ENCODE measurements around the gene AFAP1. TPM values are rescaled to one million over a fixed set of nuclear protein-coding genes. Genes with fewer than 3 reads are reported as not detected.

AFAP1 gene
- total RNA-seq, 1 donor from 2014 or later, result 29.8 TPM

DNA sequence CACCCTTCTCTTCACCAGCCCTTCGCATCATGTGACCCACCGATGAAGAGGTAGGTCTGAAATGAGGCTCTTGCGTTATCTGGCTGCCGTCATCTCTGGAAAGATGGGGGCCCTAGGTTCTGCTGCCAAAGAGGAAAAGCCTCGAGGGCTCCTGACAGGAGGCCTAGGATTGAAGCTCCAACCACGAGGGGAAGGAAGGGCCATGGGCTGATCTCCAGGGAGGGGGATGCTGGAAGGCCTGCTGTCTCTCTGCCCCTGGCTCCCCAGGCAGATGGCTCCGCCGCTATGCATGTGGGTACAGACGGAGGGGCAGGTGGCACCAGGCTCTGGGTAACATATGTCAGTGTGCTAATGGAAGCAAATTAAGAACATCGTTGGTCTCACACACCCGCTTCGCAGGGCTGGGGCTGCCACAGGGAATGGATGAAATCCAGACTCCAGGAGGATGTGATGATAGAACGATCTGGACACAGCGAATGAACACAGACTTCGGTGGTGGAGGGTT is 44.9 kb downstream of the AFAP1 start:
- DNase-seq (ENCODE audit: low read depth in 2 of 2), result no peak

DNA sequence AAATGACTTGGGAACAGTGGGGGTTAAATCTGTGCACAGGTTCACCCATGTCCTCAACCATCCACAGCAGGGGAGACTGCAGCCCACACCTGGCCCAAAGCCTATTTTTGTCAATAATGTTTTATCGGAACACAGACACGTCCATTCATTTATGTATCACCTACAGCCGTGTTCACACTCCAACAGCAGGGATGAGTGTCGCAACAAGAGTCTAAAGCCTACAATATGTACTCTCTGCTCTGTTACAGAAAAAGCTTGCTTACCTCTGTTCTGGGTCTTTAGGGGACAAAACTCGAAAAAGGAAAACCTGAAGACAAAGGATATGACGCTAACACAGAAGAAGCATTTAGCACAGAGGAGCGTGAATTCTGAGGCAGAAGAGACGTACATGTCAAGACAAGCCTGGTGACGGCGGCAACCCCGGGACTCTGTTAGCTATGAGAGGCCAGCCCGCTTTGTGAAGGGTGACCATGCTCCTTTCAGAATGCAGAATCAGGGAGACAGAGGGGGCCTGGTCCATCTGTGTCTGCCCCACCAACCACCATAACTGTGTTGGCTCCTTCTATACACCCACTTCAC is 45.5 kb downstream of the AFAP1 start:
- no peak for DNase-seq (ENCODE audit: low read depth in 2 of 2)

DNA sequence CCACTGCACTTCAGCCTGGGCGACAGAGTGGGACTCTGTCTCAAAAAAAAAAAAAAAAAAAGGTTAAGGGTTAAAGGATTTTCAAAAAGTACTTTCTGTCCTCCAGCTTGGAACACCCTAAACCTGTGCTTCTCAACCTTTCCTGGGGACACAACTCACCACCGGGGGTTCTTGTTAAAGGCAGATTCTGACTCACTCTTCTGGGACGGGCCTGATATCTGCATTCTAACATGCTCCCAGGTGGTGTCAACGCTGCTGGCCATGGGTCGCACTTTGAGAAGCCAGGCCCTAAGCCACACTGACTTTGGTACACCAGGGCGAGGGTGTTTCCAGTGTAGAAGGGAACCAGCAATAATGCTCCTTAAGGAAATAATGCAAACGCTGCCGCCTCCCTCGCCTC is 46.1 kb downstream of the AFAP1 start:
- no peak for DNase-seq (ENCODE audit: low read depth in 2 of 2)

DNA sequence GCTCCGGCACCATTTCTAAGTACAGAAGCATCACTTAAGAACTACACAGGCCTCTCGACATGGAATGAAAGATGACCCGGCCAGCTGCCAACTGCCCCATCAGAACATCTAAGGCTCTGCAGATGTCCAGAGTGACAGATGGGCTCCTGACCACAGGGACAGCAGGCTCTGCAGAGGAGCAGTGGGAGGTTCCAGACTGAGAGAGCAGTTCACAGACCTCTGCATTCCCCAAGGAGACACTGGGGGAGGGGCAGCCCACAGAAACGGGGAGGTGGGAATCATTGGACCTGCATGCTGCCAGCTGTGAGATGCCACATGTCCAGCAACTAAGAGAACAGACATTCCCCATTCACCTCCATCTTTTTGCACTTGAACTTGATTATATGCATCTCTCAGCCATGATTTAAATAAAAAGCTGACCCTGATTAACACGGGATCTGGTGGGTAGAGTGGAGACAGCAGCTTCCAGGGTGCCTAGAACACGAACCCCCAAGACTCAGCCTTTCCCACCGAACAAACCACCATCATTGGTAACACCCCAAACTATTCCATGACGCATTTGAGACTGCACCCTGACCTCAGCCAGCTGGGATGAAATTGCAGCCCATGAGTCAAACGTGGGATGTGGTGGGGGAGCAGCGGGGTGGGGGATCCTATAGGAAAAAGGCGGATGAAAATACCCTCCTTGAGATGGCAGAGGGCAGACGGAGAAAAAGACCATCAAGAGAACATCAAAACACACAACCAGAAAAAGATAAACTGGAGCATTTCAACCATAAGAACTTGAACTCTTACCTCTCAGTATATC is 47.2 kb downstream of the AFAP1 start:
- peak in 1 of 2 donors; percentile 73 for DNase-seq (ENCODE audit: low read depth in 2 of 2)

DNA sequence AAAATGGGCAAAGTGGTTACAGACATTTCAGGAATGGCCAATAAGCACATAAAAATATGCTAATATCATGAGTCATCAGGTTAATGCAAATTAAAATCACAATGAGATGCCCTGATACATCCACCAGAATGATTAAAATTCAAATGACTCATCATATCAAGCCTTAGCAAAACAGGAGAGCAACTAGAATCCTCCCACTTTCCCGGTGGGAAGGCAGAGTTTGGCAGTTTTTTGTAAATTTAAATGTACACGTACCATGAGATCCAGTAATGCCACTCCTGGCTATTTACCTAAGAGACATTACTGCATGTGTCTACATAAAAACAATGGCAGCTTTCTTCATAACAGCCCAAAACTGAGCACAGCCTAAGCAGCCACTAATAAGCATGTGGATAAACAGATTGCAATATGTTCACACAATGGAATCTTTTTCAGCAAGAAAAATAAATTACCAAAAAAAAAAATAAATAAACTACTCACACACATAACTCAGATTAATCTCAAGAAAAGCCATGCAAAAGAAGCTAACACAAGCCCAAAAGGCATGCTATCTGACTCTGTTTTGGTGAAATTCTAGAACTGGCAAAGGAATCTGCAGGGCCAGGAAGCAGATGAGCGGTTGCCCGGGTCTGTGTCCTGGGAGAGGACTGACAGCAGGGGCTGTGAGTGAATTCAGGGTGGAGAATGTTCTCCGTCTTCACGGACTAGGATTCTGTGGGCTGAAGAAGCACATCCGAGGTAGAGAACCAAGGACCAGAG is 48.8 kb downstream of the AFAP1 start:
- DNase-seq (ENCODE audit: low read depth in 2 of 2), result peak; percentile 46 to 72

DNA sequence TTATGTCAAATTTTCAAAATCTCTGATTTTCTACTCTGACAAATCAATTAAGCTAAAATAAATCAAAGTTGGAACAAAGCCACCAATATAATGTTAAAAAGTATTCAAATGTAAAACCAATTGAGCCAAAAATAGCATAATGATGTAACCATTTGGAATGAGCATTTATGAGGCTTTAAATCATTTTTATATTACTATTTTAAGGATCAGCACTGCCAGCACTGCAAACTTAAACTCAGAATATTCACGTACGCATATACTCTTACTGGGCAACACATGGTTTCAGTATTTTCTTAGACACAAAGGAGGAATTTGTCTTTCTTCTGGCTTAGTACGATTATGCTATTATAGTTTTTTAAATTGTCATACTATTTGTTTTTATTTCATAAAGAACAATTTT is 52.2 kb downstream of the AFAP1 start:
- DNase-seq (ENCODE audit: low read depth in 2 of 2), result no peak

DNA sequence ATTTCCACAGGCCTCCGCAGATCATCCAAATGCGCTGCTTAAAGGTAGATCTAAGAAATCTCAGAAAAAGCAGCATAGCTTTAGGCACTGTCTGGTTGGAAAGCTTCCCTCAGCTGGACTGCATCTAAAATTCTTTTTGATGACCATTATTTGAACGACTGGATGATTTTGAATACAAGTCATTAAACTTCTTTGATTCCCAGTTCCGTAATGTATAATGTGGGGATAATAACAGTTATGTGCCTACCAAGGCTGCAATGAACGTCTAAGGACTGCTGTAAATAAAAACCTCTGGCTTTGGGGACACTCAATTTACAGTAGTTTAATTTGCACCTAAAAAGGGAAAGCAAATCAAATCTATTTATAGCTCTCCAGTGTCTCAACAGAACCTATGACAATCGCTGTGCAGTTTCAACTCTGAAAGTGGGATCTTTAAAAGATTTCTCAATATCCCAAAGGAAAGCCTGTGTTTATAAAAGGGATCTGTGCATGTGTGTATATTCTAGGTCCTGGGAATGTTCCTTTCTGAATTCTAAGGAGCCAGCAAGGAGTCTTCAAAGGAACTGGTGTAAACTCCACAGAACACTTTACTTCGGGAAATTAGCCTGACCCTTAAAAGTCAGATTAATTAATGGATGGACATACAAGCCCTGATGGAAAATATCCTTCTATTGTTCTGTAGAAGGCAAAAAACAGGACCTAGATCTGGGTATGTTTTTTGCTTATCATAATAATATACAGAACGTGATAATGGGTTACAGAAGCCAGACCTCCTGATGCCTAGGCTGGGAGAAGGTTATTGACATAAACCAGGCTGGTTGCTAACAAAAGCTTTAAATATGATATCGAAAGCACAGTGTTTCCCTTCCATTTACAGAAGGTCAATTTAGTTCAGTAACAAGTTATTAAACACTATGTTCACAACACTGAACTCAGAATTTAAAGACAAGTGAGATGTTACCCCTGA is 53.4 kb downstream of the AFAP1 start:
- DNase-seq (ENCODE audit: low read depth in 2 of 2), result peak in 1 of 2 donors; percentile 43

DNA sequence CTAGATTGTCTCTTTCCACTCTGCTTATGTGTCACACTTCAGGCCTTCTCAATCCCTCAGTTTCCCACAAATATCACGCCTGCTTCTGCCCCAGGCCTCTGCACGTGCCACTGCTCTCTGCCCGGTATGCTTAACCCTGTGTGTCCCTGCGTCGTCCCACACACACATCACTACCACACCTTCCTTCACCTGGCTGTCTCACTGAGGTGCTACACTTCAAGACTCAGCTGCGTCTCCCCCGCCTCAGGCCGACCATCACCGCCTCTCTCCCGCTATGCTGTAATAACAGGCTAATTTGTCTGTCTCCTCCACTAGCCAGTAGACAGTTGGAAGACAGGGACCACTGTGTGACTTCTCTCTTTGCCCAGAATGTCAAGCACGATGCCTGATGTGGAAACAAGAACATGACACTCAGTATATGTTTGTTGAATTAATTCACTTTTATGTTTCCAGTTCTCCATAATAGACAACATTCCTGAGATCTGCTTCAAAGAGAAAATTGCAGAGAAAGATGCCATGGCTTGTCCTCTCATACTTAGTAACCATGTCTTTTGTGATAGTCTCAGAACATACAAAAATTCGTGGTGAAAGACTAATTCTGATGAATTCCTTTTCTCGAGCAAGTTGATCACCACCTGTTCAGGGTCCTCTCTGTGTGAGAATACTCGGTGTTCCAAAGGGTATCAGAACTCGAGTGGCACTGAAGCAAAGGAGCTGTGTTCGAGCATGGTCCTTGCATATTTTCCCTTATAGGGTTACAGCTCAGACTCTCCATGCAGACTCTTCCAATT is 54.2 kb downstream of the AFAP1 start:
- no peak for DNase-seq (ENCODE audit: low read depth in 2 of 2)

DNA sequence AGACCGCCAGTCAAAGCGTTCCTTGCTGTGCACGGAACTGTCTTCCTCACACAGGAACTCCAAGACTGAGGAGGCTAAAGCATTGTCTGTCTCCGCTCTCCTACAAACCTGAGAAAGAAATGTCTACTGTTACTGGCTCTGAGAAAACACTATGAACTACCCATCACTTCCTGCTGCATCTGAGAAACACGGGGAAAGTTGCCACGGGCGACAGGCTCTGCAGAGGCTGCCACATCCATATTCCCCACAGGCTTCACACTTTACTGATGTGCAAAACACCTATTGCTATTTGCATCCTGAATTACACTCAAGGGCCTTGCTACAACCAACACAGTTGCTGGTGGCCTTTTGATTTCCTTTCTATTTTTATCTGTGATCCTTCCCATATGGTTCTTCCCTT is 59.0 kb downstream of the AFAP1 start:
- peak in 1 of 2 donors; percentile 37 for DNase-seq (ENCODE audit: low read depth in 2 of 2)

DNA sequence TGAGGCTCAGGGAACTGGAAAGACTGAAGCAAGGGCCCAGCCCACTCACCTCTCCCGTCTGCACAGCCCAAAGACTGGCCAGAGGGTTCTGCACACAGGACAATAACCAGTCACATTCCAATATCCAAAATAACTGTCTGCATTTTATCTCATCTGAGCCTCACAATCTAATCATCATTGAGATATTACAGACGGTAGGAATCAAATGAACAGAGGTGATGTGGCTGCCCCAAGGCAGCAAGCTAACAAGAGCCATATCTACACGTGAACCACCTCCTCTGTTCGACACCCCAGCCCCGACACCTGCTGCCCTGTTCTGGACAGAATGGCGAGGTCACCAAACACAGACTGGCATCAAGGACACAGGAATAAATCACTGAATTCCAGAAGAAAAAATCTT is 60.5 kb downstream of the AFAP1 start:
- no peak for DNase-seq (ENCODE audit: low read depth in 2 of 2)

DNA sequence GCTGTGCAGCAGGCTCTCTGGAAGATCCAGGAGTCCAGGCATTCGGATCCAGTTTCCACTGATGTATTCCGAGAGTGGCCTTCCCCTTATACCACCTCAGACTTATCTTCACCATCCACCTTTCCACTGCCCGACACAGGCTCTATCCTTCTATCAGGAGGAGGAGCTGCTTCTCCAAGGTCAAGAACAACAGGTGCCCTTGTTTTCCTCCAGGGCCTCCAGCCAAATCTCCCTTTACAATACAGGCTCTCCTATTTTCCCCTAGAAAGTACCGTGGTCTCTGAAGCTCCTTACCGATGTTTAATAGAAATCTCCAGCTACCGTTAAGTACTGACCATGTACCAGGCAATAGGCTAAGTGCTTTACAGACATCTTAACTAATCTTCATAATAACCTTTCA is 61.3 kb downstream of the AFAP1 start:
- no peak for DNase-seq (ENCODE audit: low read depth in 2 of 2)

DNA sequence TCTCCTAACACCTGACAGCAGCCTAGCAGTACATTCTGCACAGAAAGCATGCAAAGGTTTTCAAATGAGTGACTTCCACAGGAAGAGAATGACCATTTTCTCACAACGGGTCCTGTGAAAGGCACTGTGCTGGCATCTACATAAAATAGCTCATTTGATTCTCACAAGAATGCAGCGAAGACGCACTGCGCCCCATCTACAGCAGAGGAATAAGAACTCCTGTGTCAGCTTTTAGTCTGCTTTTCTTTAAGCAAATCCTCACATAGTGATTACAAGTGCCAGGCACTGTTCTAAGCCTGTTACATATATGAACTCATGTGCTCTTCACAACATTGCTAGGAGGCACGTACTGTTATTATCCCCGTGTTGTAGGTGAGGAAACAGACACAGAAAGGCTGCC is 62.5 kb downstream of the AFAP1 start:
- no peak for DNase-seq (ENCODE audit: low read depth in 2 of 2)

DNA sequence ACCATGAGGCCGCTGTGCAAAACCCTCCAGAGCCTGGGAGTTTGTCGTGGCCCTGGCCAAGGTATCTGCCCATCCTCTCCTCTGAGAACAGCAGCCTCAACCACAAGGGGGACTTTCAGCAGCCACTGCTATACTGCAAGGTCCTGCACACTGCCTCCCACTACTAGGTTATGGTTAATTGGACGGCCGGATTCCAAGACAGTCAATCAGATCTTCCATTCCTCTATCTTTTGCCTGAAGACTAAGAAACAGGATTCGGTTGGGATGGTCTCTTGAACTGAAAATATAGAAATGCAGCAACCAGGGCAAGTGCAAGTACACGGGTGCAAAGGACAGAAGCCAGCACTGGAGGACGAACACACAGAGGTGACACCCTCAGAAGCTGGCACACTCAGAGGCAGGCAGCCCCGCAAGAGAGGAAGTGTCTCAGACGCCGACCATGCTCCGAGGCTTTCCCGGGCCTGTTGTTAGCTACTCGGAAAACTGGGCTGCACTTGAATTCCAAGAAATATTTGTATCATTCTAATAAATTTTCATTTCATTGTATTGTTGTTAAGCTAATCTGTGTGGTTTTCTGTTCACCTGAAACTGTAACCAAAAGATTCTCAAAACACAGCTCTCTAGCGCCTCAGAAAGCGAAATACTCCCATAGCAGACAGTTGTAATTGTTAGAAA is 63.3 kb downstream of the AFAP1 start:
- DNase-seq (ENCODE audit: low read depth in 2 of 2), result peak; percentile 38 to 70

DNA sequence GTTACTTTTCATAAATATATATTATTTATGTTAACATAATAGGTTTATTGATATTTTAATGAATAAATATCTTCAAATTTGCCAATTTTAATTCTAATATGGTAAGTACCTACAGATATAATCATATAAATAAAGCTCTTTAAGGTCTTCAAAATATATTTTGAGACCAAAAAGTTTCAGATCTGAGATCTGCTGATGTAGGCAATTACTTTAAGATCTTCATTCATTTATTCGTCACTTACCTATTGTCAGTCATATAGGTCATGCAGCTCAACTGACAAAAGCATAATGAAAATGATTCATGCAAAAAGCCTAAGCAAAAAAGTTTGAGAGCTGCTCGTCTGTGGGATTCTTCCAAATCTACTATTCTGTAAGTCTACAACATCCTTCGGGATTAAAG is 64.8 kb downstream of the AFAP1 start:
- DNase-seq (ENCODE audit: low read depth in 2 of 2), result no peak

DNA sequence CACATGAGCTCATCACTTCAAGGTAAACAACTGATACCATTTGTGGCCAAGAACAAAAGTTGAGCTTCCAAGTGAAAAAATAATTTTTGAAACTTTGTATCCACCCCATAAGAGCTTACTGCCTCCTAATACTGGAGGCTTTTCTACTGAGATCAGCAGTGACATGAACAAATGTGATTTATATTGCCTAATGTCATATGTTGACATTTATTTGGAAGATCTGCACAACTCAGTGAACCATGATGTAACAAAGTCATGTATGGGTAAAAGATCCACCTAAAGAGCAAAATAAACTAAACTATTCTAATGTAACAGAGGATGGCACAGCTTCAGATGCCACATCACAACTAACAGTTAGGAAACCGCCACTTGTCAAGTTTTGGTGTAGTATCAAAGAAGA is 65.8 kb downstream of the AFAP1 start:
- no peak for DNase-seq (ENCODE audit: low read depth in 2 of 2)

DNA sequence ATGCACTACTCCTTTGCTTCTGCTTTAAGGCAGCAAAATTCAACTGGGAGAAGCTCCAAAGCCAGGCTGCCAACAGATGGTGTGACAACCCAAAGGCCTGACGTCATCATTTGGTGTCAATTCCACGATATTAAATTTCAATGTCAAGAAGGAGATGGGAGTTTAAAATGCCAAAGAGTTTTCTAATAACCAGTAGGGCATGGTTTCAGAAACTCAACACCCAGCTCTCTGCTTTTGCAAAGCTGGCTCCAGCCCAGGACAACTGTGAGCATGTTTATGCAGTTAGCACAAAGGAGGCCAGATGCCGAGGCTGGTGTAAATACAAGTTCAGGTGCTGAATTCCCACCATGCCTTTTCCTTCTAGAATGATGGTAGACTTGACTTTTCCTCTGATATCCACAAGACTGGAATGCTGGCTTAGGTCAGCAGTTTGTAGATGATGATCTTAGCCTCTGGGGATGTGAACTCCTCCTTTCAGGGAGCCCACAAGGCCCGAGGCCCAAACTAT is 67.3 kb downstream of the AFAP1 start:
- peak in 1 of 2 donors; percentile 37 for DNase-seq (ENCODE audit: low read depth in 2 of 2)

DNA sequence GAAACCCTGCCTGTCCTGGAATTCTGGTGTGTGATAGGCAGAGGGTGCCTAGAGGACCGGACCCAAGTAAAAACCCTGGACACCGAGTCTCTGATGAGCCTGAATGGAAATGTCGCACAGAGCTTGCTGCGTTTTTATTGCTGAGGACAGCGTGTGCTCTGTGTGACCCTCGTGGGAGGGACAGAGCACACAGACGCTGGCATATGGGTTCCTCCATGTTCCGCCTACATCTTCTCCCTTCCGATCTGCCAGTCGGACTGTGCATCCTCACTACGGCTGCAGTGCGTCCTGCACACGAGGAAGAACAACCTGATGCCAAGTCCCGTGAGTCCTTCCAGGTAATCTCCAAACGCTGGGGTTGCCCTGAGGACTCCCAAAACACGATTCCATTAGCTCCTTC is 68.3 kb downstream of the AFAP1 start:
- DNase-seq (ENCODE audit: low read depth in 2 of 2), result no peak

DNA sequence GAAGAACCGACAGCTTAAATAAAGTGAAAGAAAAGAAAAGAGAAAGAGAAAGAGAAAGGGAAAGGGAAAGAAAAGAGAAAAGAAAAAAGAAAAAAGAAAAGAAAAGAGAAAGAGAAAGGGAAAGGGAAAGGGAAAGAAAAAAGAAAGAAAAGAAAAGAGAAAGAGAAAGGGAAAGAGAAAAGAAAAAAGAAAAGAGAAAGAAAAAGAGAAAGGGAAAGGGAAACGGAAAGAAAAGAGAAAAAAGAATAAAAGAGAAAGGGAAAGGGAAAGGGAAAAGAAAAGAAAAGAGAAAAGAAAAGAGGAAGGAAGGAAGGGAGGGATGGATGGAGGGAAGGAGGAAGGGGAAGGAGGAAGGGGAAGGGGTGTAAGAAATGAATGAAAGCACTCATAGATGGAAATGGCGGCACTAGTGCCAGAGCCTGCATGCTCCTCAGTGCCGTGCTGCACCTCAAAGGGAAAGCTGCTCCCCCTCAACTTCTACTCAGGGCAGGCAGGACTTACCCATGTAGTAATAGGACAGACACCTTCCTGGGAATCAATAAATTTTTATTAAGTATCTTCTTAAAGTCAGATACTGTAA is 70.7 kb downstream of the AFAP1 start:
- no peak for DNase-seq (ENCODE audit: low read depth in 2 of 2)

DNA sequence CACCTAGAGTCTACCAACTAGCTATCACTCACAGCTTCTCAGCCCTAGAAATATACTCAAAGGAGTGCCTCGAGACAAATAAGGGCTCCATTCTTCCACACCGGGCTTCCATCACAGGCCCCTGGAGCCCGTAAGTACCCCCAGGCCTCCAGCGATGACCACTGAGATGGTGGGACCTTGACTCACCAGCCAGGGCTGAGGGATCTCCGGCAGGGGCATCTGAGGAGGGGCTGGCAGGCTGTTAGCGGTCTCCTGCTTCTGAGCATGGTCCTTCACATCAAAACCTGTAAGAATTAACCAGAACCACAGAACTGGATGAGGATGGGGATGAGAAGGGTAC is 71.3 kb downstream of the AFAP1 start:
- DNase-seq (ENCODE audit: low read depth in 2 of 2), result no peak
